HG02678 (cell line): ENCODE measurements around the gene C1GALT1C1.
"Not testable (repeated sequence)": the region's sequence is repeated elsewhere in the genome, so short reads cannot be mapped to it uniquely, and the experiment has no call there.

ENCODE experiments used
- ATAC-seq: cut with Tn5 transposase; IDR thresholded peaks from one replicate; pipeline ENCODE4 v1.9.1; 2021; ENCODE audit warnings: mild to moderate bottlenecking, moderate library complexity; ENCODE audit not compliant: unreplicated experiment

The C1GALT1C1 gene

DNA sequence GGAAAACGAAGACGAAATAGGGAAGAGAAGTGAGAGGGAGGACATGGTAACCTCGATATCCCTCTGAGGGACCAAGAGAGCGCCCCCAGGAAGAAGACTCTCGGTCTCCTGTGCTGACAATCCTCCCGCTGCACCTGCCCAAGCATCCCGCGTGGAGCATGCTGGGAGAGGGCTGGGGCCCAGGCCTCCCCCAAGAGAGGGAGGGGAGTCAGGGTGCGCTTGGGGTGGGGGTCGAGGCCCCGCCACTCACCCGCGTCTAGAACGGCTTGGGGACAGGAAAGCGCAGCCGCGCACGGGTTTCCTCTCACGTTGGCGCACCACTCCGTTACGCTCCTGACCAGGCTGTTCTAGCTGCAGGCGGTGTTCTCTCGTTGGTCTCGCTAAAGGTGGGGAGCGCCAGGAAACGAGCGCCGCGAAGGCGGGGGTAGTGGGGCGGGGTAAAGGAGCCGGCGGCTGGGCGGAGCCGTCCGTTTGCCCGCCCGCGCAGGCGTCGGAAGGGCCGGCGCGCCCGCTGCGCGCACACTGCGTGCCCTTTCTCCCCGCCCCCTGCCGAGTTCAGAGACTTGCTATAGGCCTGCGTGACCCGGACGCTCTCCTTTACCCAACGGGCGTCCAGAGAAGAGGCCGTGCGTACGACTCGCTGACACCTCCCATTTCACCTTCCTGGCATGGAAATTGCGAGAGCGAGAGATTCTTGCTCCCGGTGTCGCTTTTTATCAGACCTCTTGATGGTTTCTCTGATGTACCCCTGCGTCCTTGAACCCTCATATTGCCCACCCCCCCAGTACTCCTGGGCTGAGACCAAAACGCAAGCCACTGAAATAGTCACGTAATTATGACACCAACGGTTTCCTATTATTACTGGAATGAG lies at the start of gene C1GALT1C1:
TSS of gene C1GALT1C1 (minus strand) at position 388 of the 871 bp plus-strand sequence. CDS start 2,888 bp downstream, outside the sequence.
- ATAC-seq: peak; percentile 95

DNA sequence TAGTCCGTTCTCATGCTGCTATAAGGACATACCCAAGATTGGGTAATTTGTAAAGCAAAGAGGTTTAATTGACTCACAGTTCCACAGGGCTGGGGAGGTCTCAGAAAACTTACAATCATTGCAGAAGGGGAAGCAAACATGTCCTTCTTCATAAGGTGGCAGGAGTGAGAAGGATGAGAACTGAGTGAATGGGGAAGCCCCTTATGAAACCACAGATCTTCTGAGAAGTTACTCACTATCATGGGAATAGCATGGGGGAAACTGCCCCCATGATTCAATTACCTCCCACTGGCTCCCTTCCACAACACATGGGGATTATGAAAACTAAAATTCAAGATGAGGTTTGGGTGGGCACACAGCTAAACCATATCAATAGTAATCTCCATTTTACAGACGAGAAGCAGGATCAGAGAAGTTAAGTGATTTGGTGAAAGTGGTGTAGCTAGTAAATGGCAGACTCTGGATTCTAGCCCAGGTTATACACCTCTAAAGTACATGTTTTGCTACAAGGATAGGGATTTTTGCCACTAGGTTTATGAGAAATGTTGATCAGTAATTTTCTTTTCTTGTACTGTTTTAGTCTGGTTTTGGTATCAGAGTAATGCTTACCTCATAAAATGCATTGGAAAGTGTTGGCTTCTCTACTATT lies 47.3 kb upstream of the C1GALT1C1 start:
- no peak for ATAC-seq

DNA sequence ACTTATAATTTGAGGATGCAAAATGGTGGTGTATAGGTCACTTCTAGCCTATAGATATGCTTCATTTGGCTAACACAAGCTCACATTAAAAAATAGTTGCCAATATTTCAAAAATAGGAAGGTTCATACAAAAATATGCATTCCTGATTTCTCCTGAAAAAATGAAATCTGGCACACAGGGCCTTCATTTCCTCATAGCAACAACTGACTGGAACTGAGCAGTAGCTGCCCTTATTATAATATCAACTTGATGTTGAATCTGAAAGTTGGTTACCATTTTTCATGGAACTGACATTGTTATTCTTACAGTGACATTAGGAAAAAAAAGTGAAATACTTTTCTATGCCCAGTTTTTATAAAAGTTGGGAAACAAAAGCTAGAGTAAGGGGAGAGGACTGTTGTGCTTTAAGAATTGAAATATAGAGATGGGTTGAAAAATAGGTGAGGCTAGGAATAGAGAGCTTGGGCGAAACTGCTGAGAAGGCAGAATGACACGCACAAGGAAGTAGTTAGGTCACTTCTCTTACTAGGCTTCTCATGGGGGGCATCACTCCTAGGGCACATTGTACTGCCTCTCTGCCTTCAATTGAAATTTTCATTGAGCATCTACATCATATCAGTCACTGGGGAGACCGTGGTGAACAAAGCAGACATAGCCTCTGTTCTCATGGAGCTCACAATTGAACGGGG lies 43.1 kb upstream of the C1GALT1C1 start:
- ATAC-seq: no peak

DNA sequence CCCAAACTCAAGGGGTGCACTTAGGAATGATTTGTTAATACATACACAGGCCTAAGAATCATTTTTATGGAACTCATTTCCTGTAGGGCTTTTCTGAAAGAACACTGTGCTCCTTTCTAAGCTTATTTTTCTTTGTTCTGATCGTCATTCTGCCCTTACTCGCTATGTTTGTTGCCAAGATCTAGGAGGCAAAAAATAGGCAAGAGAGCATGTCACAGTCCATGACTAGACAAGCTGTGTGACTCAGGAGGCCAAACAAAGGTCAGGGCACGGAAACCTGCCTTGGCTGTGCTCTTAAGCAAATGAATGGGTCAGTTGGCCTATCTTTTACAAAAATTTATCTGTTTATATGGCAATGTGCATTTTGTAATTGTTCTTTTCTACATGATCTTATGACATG lies 42.5 kb upstream of the C1GALT1C1 start:
- no peak for ATAC-seq

DNA sequence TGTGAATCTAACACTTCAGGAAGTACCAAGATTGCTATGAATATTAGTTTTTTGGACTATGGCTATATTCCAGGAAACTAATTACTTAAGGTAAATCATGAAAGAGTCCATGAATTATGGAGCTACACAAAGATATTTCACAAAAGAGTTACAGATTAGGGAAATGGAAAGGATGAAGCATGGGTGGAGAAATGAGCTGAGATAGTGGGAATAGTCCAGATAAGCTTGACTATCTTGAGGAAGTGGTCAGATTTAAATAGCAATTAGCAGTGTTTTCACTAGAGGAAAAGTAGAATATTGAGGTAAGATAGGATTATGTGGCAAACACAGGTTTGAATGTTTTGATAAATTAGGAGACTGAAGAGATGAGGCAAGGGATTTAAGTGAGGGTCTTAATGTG lies 42.1 kb upstream of the C1GALT1C1 start:
- ATAC-seq: no peak

DNA sequence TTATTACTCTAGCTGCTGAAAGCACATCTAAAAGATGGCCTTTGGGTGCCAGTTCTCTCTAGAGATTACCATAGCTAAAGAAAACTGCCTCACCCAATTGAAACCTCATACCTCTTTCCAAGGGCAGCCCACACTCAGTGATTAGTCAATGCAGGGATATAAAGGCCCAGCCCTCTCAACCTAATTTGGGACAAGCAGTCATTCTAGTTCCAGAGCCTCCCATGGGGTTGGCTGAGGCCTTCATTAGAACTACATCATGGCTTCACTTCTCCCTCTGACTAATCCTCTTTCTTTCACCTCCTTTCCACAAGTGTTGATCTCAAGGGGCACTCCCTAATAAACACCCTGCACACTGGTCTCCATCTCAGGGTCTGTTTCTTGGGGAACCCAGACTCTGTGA lies 38.5 kb upstream of the C1GALT1C1 start:
- no peak for ATAC-seq

DNA sequence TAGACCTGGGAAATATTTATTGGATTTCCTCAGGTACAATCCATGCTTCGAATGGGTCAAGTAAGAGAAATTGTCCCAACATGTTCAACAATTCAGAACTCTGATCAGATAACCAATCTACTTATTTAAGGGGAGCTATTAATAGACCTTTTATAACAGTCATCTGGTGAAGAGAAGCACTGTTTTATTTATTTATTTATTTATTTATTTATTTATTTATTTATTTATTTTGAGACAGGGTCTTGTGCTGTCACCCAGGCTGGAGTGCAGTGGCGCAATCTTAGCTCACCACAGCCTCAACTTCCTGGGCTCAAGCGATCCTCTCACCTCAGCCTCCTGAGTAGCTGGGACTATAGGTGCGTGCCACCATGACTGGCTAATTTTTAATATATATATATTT lies 34.7 kb upstream of the C1GALT1C1 start:
- ATAC-seq: not testable (repeated sequence)

DNA sequence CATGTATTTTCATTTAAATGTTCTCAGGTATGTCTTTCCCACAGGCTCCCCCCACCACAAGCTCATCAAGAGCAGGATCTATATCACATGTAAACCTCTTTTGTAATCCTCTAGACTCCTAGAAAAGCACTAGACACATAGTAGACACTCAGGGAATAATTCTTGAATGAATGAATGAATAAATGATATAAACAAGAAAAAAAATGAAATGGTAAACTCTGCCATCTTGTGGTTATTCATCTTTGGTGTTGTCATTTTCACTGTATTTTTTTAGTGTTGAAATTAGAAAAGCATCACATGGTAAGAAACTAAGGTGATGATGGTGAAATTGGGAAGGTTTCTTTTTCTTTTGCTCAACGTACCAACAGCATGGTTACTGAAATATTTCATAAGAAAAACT lies 34.2 kb upstream of the C1GALT1C1 start:
- no peak for ATAC-seq

DNA sequence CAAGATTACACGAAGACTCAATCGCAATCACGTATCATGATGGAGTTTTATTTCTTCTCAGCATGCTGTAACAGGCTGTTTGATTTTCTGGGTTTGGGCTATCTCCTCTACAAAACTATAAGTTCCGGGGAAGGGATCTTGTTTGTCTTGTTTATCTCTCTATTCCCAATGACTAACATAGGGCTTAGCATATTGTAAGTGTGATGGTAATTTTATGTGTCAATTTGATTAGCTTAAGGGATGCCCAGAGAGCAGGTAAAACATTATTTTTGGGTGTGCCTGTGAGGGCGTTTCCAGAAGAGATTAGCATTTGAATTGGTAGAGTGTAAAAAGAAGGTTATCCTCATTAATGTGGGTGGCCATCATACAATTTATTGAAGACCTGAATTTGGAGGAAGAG lies 32.8 kb upstream of the C1GALT1C1 start:
- no peak for ATAC-seq

DNA sequence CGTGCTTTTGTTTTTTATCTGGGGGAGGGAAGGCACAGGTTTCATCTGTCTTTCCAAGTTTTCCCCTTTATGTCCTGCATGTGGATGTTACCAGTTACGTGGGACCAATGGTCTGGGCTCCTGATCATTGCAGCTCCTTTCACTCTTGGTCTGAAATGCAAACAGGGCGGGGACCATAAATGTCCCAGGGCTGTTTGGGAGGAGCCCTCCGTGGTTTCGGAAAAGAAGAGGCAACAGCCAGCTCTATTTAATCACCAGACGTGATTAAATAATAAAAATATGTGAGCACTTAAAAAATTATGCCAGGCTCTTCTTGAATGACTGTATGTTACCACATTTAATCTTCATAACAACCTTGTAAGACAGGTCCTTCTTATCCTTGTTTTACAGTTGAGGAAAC lies 30.8 kb upstream of the C1GALT1C1 start:
- no peak for ATAC-seq

DNA sequence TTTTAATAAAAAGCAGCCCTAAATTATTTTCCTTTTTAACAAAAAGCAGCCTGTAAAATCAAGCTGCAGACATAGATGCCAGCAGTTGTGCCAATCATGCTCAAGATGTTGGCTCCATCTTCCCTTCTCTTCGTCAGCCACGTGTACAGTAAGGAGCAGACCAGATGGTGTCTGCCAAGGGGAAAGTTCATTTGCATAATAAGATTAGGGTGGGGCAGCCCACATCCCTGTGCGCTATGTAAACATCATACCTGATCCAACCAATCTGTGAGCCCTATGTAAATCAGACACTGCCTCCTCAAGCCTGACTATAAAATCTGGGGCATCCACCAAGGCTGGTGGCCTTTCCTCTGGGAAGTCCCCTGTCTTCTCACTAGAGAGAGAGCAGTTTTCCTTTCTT lies 23.1 kb upstream of the C1GALT1C1 start:
- ATAC-seq: no peak

DNA sequence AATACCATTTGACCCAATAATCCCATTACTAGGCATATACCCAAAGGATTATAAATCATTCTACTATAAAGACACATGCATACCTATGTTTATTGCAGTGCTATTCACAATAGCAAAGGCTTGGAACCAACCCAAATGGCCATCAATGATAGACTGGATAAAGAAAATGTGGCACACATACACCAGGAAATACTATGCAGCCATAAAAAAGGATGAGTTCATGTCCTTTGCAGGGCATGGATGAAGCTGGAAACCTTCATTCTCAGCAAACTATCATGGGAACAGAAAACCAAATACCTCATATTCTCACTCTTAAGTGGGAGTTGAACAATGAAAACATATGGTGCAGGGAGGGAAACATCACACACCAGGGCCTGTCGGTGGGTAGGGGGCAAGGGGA lies 22.4 kb upstream of the C1GALT1C1 start:
- not testable (repeated sequence) for ATAC-seq

DNA sequence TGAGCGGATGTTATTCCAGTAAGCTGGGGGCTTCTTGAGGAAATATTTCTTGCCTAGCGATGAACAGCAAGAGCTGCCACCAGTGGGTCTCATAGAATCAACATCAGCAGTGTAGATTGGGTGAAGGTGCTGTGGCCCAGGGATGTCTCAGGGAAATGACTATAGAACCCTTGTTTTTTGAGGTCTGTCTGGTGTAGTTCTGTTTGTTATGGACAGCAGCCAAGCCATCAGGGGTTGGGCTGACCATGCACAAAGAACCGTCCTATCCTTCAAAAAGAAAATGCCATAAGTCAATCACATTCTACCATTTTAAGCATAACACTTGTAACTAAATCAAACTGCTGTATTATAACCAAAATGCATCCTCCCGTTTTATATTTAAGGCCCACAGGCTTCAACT lies 17.3 kb upstream of the C1GALT1C1 start:
- ATAC-seq: no peak

DNA sequence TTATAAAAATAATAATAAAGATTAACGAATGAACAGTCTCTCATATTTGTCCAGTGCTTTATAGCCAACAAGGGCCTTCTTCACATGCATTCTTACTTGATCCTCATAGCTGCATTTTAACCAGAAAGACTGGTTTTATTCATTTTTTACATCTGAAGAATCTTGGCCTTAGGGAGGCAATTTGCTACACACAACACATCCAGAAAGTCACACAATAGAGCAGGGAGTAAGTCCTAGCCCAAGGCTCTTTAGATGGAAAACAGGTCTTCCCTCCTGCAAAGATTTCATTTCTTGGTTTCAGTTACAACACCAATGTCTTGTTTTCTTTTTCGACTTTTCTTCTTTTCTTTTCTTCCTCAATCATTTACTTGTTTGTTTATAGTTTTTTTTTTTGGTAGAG lies 13.0 kb upstream of the C1GALT1C1 start:
- no peak for ATAC-seq

DNA sequence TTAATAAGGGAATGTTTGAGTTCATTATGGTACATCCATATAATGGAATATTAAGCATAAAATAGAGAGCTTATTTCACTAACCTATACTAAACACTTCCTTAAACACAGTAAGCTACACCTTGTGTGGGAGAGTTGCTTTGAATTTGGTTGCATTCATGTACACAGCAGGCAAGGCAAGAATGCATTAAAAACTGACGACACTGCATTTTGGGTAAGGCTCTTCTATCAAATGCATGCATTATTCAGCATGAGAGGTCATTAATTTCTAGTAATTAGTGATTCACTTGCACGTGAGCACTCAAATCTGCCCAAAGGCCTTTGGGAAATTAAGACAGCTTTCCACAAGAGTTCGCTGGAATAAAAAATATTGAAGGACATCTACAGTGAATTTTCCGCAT lies 8.8 kb upstream of the C1GALT1C1 start:
- no peak for ATAC-seq

DNA sequence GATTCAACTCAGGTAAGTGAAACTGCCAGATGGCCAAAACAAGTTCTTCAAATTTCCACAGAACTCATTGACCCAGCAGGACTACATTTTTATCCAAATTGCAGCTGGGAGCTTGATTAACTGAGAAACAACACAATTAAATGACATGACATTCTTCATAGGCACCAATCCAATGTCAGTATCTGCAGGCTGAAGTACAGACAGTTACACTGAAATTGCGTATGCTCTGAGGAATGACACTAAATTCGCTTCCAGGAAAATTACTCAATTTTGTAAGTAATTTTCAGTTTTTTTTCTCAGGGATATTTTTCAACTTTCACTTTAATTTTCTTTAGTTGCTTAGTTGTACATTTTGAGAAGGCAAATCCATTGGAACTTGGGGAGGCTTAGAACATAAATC lies 4.5 kb downstream of the C1GALT1C1 start:
- no peak for ATAC-seq

DNA sequence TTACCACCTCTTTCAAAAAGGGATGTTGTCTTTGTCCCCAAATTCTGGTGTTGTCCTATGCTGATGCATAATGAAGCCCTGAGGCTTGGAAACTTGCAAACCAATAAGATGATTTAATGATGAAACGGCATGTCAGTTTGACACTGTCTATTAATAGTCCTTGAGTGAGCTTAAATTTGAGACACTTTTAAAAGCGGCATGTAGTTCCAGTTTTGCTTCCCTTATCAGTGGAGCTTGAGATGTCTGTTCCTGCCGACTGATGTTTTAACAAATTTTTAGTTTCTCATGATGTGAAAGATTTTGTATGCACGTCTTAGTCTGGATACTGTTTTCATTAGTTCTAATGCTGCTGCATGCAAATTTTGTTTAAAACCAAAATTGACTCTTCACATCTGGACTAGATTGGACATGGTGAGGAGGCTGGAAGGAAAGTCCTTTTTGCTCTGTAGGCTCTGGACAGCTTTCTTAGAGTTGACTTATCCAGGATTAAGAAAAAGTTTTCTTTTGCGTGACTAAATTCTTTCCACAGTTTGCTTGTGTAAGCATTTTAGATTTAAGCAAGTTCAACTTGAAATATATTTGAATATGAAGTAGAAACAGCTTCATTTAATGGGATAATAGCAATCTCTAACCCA lies 11.7 kb downstream of the C1GALT1C1 start:
- ATAC-seq: no peak

DNA sequence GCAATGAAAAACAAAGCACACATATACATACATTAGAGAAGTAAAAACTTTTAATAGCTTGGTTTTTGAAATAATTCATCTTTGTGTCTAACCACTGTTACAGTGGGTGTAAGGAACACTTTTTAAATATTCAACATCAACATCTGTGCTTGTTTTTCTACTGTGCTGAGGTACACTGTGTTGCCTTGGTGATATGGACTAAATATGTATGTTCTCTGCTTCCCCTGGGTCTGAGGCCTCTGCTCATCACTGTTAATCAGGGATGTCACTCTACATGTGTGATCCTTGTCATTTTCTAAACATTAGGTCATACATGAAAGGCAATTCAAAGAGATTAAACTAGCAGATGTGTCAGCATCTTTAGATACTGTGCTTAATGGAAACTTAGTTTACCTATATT lies 15.0 kb downstream of the C1GALT1C1 start:
- no peak for ATAC-seq

DNA sequence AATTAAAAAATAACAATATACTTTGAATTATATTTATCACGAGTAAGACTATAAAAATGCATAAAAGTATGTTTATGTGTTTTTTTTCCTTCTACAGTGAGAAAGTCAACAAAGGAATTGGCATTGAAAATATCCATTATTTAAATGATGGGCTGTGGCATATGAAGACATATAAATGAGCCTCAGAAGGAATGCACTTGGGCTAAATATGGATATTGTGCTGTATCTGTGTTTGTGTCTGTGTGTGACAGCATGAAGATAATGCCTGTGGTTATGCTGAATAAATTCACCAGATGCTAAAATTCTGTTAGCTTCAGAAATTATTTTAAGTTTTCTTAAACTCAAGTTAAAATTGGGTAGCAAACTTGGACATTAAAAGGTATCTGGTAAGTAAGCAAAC lies 17.8 kb downstream of the C1GALT1C1 start:
- no peak for ATAC-seq

DNA sequence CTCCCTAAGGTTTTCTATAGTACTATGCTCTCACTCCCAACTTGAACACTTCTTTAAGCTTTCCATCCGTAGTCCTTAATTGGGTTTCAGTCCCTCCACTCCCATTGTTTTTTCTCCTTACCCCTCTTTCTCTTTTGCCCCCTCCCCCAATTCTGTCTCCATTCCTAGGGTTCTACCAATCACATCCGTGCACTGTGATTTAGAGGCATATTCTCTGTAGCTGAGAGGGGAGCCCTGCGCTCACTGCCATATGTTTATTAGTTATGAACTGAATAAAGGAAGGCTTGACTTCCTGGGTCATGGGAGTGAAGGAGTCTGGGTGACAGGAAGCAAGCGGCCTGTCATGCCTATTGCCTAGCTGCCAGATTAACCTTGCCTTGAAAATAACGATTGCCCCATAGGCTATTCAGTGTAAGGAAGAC lies 25.5 kb downstream of the C1GALT1C1 start:
- ATAC-seq: peak; percentile 61

DNA sequence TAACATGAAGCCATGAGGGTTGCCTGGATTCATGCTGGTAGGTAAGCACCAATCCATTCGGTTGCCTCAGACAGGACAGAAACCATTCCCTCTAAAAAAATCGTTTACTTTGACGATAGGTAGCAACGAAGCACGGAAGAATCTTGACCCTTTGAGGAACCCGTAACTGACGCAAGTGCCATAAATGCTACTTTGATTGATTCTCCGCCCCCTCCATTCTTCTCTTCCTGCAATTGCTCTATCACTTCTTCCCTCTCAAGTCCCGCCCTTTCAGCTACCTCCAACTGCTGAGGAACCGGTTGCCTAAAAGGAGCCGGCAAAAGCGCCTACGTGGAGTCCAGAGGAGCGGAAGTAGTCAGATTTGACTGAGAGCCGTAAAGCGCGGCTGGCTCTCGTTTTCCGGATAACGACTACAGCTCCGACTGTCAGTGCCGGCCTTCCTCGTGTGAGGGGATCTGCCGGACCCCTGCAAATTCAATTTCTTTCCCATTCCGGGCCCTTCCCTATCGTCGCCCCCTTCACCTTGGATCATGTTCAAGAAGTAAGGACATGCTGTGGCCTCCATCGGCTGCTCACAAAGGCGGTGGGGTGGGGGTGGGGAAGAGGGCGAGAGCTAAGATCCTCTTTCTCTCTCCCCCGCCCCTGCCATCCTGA lies 26.0 kb downstream of the C1GALT1C1 start, which contains the start of gene MCTS1:
TSS of gene MCTS1 (plus strand) at position 395 of the 654 bp plus-strand sequence. CDS start at position 531, 136 bp downstream.
- ATAC-seq: peak; percentile 91
